Astrocyte of the hippocampus (primary cell): Measurements from ENCODE around the gene SULT1A2.
A peak's percentile ranks its signal among the peaks of the same experiment; 100 is the strongest.
"Not testable (repeated sequence)": the region's sequence is repeated elsewhere in the genome, so short reads cannot be mapped to it uniquely, and the experiment has no call there.

Experiments
- DNase-seq: peaks from one replicate; pipeline ENCODE4 v3.0.0; 2011; ENCODE audit warnings: low read depth, low spot score

Gene SULT1A2

DNA sequence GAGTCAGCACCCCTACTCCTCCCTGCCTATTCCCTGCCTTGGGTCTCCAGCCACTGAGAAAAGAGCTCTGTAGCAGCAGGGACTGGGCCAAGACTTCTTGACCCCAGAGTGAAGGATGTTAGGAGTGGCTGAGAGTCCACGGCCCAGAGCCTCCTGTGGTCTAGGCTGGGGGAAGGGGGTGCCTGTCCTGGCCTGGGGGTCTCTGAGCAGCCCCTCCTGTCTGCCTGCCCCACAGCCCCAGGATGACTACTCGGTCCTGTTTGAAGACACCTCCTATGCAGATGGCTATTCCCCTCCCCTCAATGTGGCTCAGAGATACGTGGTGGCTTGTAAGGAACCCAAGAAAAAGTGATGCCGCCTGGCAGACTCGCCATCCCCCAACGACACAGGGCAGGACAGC is 5.5 kb downstream of the SULT1A2 start:
- DNase-seq: no peak

GRCh38 chr16:28590384-28591340 is 6.2 kb downstream of the SULT1A2 start:
- no peak for DNase-seq

DNA sequence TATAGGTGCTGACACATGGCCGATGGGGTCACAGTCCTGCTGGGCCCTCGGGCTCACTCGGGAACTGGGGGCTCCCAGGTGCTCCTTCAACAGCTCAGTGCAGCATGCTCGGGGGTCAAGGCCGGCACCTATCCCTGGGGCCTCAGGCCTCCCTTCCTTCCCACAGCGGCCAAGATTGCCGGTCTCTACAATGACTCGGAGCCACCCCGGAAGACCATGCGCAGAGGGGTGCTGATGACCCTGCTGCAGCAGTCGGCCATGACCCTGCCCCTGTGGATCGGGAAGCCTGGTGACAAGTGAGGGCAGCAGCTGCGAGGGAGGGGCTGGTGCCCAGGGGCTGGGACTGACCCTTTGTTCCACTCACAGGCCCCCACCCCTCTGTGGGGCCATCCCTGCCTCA is 6.9 kb downstream of the SULT1A2 start:
- DNase-seq: no peak

DNA sequence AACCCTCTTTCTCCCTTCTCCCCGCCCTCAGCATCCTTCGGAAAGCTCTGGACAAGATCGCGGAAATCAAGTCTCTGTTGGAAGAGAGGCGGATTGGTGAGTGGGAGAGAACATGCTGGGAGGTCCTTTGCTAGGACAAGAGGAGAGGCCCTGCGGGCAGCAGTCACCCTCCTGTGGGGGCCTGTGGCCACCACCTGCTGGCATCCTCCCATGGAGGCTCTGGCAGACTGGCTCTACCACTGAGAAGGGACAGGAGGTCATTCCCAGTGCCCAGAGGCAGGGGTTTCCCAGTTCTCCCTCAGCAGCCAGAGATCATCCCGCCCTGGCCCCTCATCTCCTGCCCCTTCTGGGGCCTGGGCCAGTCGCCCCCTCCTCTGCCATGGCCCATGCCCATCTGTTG is 7.8 kb downstream of the SULT1A2 start:
- no peak for DNase-seq

GRCh38 chr16:28587386-28587785 is 9.5 kb downstream of the SULT1A2 start:
- no peak for DNase-seq

- DNase-seq: no peak
These were observed 10.4 kb downstream of the SULT1A2 start for GRCh38 chr16:28586466-28586865.

- DNase-seq: peak; percentile 50
These were observed 11.2 kb downstream of the SULT1A2 start for GRCh38 chr16:28585674-28586073.

DNA sequence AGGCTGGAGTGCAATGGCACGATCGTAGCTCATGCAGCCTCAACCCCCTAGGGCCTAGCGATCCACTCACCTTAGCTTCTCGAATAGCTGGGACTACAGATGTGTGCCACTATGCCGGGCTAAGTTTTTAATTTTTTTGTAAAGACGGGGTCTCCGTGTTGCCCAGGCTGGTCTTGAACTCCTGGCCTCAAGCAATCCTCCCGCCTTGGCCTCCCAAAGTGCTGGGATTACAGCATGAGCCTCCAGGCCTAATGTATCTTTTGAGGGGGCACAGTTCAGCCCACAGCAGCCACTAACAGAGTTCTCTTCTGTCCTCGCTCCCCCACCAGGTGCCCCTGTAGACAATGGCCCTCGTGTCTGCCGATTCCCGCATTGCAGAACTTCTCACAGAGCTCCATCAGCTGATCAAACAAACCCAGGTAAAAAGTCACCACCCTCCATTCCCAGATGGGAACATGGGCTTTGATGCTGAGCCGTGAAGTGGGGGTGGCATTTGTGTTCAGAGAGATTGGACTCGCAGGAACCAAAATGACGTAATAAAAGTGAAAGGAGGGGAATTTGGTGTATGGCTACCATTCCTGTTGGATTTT is 16.0 kb downstream of the SULT1A2 start:
- no peak for DNase-seq

DNA sequence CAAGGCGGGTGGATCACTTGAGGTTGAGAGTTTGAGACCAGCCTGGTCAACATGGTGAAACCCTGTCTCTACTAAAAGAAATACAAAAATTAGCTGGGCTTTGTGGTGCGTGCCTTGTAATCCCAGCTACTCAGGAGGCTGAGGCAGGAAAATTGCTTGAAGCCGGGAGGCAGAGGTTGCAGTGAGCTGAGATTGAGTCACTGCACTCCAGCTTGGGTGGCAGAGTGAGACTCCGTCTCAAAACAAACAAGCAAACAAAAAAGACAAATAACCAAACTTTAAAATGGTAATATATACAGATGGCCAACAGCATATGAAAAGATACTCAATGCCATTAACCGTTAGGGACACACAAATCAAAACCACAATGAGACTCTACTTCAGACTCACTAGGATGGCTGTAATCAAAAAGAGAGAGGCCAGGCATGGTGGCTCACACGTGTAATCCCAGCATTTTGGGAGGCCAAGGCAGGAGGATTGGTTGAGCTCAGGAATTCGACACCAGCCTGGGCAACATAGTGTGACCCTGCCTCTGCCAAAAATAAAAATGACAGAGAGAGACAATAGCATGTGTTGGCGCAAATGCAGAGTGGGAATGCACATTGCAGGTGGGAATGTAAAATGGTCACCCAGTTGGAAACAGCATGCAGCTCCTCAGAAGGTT is 21.3 kb downstream of the SULT1A2 start:
- DNase-seq: no peak

DNA sequence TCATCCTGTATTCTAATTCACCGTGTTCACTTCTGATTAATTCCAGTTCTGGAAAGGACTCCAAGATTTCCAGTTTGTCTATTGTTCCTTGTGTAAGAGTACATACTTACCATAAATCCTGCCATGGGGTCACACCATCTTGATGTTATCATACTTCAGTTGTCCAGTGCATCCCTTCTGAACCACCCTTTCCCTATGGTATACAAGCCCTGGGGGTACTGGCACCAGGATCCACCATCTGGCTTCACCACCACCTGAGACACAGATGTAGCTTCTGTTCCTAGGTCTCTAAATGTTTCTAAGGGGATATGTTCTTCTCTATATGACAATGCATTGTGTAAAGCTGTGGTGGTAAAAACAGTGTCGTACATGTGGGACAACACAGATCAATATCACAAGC is 21.9 kb downstream of the SULT1A2 start:
- DNase-seq: no peak

GRCh38 chr16:28573738-28574718 is 22.8 kb downstream of the SULT1A2 start:
- DNase-seq: no peak

DNA sequence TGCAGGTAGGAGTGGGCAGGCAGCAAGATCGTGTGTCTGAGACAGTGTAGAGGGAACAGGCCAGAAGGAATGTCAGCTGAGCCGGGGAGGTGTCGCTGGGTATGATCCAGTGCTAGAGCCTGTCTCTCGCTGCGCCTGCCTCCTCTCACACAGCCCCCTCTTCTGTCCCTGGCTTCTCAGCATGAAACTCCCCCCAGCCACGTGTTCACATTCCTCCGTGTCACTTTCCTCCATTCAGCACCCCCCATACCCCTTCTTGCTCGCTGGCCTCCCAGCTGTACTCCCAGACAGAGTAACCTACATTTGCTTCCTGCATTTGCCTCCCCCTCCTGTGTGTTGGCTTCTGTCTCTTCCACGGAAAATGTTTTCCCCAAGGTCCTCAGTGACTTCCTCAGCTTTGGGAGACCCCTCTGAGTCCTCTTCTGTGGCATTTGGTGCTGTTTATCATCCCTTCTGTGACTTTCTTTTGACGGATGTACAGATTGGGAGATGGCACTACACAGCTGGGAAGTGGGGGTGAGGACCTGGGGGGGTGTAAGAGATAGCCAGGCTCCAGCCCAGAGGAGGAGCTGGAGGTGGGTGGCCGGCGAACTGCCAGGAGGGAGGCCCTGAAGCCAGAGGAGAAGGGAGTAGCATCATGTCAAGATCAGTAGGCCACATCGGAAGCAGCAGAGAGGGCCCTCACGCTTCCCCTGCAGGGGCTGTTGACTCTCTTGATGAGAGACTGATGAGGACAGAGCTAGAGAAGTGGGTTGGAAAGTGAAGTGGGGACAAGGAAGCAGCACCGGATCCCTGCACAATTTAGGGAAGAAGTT is 23.9 kb downstream of the SULT1A2 start:
- no peak for DNase-seq

GRCh38 chr16:28569968-28570752 is 26.7 kb downstream of the SULT1A2 start:
- DNase-seq: no peak

- DNase-seq: peak; percentile 31
These were observed 27.8 kb downstream of the SULT1A2 start for GRCh38 chr16:28569021-28569420.

GRCh38 chr16:28567292-28567691 is 29.6 kb downstream of the SULT1A2 start:
- DNase-seq: no peak

- DNase-seq: not testable (repeated sequence)
These were observed 30.5 kb downstream of the SULT1A2 start for GRCh38 chr16:28566233-28566925.

- DNase-seq: no peak
These were observed 33.6 kb downstream of the SULT1A2 start for GRCh38 chr16:28563218-28563617.

DNA sequence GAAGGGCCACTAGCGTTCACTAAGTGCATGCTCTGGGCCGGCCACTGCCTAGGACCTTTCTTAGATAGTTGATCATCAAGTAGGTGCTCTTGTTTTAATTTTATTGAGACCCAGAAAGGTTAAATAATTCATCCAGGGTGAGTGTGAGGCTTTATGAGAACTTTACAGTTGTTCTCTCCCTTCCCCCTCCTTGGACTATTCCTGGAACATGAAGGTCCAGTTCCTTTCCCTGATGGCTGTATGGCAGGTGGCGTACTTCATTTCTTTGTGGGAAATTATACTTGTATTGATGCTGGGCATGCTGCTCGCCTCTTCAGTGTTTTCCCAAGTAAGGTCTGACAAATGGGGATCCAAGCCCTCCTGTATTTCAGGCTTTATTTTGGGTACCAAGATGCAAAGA is 34.7 kb downstream of the SULT1A2 start:
- no peak for DNase-seq

DNA sequence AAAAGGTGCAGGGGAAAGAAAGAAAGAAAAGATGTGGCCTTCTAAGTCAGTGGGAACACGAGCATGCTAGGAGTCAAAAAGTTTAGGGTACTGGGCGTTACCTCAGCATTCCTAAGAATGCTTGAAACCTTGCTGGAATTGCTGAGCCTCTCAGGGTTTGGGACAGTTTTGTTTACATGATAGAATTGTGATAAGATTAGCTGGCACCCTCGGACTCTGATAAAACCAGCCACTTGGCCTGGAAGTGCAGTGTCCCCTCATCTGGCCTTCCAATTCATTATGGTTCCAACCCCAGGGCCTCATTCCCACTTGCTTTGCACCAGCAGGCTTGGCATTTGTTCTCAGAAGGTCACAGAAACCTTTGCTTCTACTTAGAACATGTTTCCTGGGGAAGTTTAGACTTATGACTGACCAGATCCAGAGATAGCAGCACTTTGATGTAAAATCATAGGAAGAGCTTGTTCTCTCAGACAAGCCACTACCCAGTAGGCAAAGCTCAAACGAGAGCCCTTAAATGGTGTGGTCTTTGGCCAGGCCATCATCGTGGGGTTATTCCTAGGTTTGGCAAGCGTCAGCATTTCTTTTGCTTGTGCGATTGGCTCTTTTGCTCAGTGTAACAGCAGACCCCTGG is 35.2 kb downstream of the SULT1A2 start:
- no peak for DNase-seq
